ENCODE data around the gene RASGRF1.

RASGRF1 gene

GRCh38 chr15:79003301-79003700, 87.3 kb downstream of the RASGRF1 start:
- no peaks in the 10 kb centered on the region for H3K9me3 ChIP-seq (ENCODE audit: control insufficient read depth, insufficient read depth, low read depth, low read length)
- no peak for TF ChIP-seq ZNF341 (tag by site-specific recombination; IDR thresholded peaks at IDR 0.05; ENCODE audit: low read depth)
- no peak for TF ChIP-seq ZNF184 (tag by site-specific recombination; IDR thresholded peaks at IDR 0.05)
- TF ChIP-seq ZNF239 (tag by site-specific recombination; IDR thresholded peaks at IDR 0.05): no peak
- TF ChIP-seq ZNF274 (IDR thresholded peaks at IDR 0.05; ENCODE audit: low read length): no peak
- no peak for TF ChIP-seq ZNF274 (tag by site-specific recombination; IDR thresholded peaks at IDR 0.05; ENCODE audit: borderline replicate concordance)
- no peak for TF ChIP-seq KLF7 (tag by site-specific recombination; IDR thresholded peaks at IDR 0.05; ENCODE audit: borderline replicate concordance)
- TF ChIP-seq GLI2 (tag by site-specific recombination; IDR thresholded peaks at IDR 0.05; ENCODE audit: borderline replicate concordance, low read depth): no peak
- TF ChIP-seq HOXD13 (CRISPR knock-in tag; IDR thresholded peaks at IDR 0.05; ENCODE audit: borderline replicate concordance): no peak
- no peak for TF ChIP-seq TCF7L2 (IDR thresholded peaks at IDR 0.05; ENCODE audit: borderline replicate concordance, low read depth, low read length)
- no peak for TF ChIP-seq ZBTB20 (tag by site-specific recombination; IDR thresholded peaks at IDR 0.05)
- TF ChIP-seq ZNF747 (tag by site-specific recombination; IDR thresholded peaks at IDR 0.05): no peak
- no peak overlapping the region for H3K4me3 ChIP-seq (ENCODE audit: low read depth, low read length)
- no peaks in the 10 kb centered on the region for H3K4me1 ChIP-seq (ENCODE audit: control insufficient read depth, insufficient read depth, low read length)
- CTCF ChIA-PET: interaction anchor here (0.7 to 4.1 kb wide), 4 partner anchors 18 to 181 kb away, joined by 3 to 17 read pairs (median 5); no protein-coding TSS in a partner anchor
- no peaks in the 10 kb centered on the region for H3K36me3 ChIP-seq (ENCODE audit: control insufficient read depth in 2 of 2, insufficient read depth in 1 of 2, low read length in 2 of 2)
- no peak overlapping the region for H3K27ac ChIP-seq (ENCODE audit: extremely low read depth, low read depth, low read length)
- POLR2A ChIA-PET: interaction anchor here (0.6 kb wide), 1 partner anchor 230 kb away, joined by 3 read pairs; no protein-coding TSS in a partner anchor

GRCh38 chr15:79002581-79002980, 88.0 kb downstream of the RASGRF1 start:
- H3K27ac ChIP-seq (ENCODE audit: extremely low read depth, low read depth, low read length): no peak overlapping the region
- no peaks in the 10 kb centered on the region for H3K36me3 ChIP-seq (ENCODE audit: control insufficient read depth in 2 of 2, insufficient read depth in 1 of 2, low read length in 2 of 2)
- TF ChIP-seq ZNF549 (tag by site-specific recombination; IDR thresholded peaks at IDR 0.05) (no peak), ZNF529 (tag by site-specific recombination; IDR thresholded peaks at IDR 0.05; ENCODE audit: insufficient replicate concordance) (no peak), ZNF510 (tag by site-specific recombination; IDR thresholded peaks at IDR 0.05; ENCODE audit: insufficient replicate concordance) (no peak), ZNF621 (tag by site-specific recombination; IDR thresholded peaks at IDR 0.05) (no peak), ZNF623 (tag by site-specific recombination; IDR thresholded peaks at IDR 0.05) (no peak), ZNF202 (tag by site-specific recombination; IDR thresholded peaks at IDR 0.05; ENCODE audit: borderline replicate concordance) (no peak), ZNF2 (tag by site-specific recombination; IDR thresholded peaks at IDR 0.05) (no peak), KLF16 (tag by site-specific recombination; IDR thresholded peaks at IDR 0.05) (no peak), ZNF214 (tag by site-specific recombination; IDR thresholded peaks at IDR 0.05; ENCODE audit: borderline replicate concordance) (no peak)
- no peak overlapping the region for H3K4me3 ChIP-seq (ENCODE audit: low read depth, low read length)
- ChIA-PET POLR2A (no interaction called here), CTCF (interaction anchor here (0.7 to 4.1 kb wide), 3 partner anchors 9 to 182 kb away, joined by 3 to 17 read pairs (median 3); no protein-coding TSS in a partner anchor)
- no peaks in the 10 kb centered on the region for H3K4me1 ChIP-seq (ENCODE audit: control insufficient read depth, insufficient read depth, low read length)
- no peaks in the 10 kb centered on the region for H3K9me3 ChIP-seq (ENCODE audit: control insufficient read depth, insufficient read depth, low read depth, low read length)

GRCh38 chr15:78999636-79000035, 90.9 kb downstream of the RASGRF1 start:
- CTCF ChIA-PET: interaction anchor here (1.5 to 3.3 kb wide), 2 partner anchors 20 to 92 kb away, joined by 3 to 12 read pairs; no protein-coding TSS in a partner anchor
- Histone ChIP-seq H3K9me3 (ENCODE audit: control insufficient read depth, insufficient read depth, low read depth, low read length) (no peaks in the 10 kb centered on the region), H3K27ac (ENCODE audit: extremely low read depth, low read depth, low read length) (no peak overlapping the region), H3K36me3 (ENCODE audit: control insufficient read depth in 2 of 2, insufficient read depth in 1 of 2, low read length in 2 of 2) (no peaks in the 10 kb centered on the region), H3K4me1 (ENCODE audit: control insufficient read depth, insufficient read depth, low read length) (no peaks in the 10 kb centered on the region), H3K4me3 (ENCODE audit: low read depth, low read length) (no peak overlapping the region)
- POLR2A ChIA-PET: no interaction called here
- TF ChIP-seq ZNF16 (tag by site-specific recombination; IDR thresholded peaks at IDR 0.05; ENCODE audit: low read depth): no peak
- TF ChIP-seq SP2 (tag by site-specific recombination; IDR thresholded peaks at IDR 0.05): no peak
- TF ChIP-seq ZNF239 (tag by site-specific recombination; IDR thresholded peaks at IDR 0.05): no peak
- TF ChIP-seq ZNF362 (tag by site-specific recombination; IDR thresholded peaks at IDR 0.05): no peak
- no peak for TF ChIP-seq ZNF416 (tag by site-specific recombination; IDR thresholded peaks at IDR 0.05)
- no peak for TF ChIP-seq ZNF423 (tag by site-specific recombination; IDR thresholded peaks at IDR 0.05)
- TF ChIP-seq ZNF132 (tag by site-specific recombination; IDR thresholded peaks at IDR 0.05; ENCODE audit: borderline replicate concordance): no peak
- no peak for TF ChIP-seq HIC1 (tag by site-specific recombination; IDR thresholded peaks at IDR 0.05)
- TF ChIP-seq ZNF202 (tag by site-specific recombination; IDR thresholded peaks at IDR 0.05; ENCODE audit: borderline replicate concordance): no peak

All from HEK293 (cell line).